B cell (primary cell): Measurements from ENCODE around the gene HOMER2.

Source experiments
- EZH2 ChIP-seq: IDR thresholded peaks from 2 replicates; pipeline ENCODE4 v1.6.1; 2012; ENCODE audit warnings: borderline replicate concordance, low read depth, mild to moderate bottlenecking, moderate library complexity, low read length; ENCODE audit not compliant: insufficient read depth, poor library complexity, severe bottlenecking
- TF ChIP-seq, protein P1 (sequence below): fragments of 200-600 bp; IDR thresholded peaks from one replicate; pipeline ENCODE4 v1.8.0; 2022; ENCODE audit warnings: antibody characterized with exemption, mild to moderate bottlenecking

DNA sequence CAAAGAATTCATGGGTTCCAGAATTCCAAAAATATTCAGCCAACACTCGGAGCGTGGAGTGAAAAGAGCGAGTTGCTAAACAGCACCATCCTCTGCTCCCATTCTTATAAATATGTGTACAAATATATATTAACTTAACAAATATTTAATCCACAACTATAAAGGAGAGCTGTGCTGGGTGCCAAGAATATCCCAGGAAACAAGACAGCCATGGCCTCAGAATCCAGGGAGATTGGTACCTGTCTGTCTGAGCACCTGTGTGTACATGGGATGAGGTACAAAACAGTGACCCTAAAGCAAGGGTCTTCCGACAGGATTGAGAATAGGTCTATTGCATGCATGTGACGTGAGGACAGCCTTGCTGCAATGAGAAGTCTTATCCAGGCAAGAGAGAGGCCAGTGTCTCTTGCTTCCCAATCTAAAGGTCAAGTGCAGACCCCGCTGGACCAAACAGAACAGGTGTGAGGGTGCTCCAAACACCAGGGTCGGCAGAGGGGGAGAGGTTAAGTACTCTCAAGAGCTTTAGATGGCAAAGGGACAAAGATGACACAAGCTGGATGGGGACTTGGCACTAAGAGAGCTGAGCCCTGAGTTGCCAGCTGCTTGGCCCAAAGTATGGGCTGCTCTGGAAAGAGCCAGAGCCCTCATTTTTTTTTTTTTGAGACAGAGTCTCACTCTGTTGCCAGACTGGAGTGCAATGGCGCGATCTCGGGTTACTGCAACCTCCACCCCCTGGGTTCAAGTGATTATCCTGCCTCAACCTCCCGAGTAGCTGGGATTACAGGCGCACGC lies 36.2 kb downstream of the HOMER2 start:
- TF ChIP-seq, protein P1, sequence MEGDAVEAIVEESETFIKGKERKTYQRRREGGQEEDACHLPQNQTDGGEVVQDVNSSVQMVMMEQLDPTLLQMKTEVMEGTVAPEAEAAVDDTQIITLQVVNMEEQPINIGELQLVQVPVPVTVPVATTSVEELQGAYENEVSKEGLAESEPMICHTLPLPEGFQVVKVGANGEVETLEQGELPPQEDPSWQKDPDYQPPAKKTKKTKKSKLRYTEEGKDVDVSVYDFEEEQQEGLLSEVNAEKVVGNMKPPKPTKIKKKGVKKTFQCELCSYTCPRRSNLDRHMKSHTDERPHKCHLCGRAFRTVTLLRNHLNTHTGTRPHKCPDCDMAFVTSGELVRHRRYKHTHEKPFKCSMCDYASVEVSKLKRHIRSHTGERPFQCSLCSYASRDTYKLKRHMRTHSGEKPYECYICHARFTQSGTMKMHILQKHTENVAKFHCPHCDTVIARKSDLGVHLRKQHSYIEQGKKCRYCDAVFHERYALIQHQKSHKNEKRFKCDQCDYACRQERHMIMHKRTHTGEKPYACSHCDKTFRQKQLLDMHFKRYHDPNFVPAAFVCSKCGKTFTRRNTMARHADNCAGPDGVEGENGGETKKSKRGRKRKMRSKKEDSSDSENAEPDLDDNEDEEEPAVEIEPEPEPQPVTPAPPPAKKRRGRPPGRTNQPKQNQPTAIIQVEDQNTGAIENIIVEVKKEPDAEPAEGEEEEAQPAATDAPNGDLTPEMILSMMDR, result no peak
- TF ChIP-seq EZH2, result no peak
